ENCODE data around the gene CAMK2G.

GRCh38 chr10:73801253-73801590, 73.1 kb downstream of the CAMK2G start:
- TF ChIP-seq, protein P1, sequence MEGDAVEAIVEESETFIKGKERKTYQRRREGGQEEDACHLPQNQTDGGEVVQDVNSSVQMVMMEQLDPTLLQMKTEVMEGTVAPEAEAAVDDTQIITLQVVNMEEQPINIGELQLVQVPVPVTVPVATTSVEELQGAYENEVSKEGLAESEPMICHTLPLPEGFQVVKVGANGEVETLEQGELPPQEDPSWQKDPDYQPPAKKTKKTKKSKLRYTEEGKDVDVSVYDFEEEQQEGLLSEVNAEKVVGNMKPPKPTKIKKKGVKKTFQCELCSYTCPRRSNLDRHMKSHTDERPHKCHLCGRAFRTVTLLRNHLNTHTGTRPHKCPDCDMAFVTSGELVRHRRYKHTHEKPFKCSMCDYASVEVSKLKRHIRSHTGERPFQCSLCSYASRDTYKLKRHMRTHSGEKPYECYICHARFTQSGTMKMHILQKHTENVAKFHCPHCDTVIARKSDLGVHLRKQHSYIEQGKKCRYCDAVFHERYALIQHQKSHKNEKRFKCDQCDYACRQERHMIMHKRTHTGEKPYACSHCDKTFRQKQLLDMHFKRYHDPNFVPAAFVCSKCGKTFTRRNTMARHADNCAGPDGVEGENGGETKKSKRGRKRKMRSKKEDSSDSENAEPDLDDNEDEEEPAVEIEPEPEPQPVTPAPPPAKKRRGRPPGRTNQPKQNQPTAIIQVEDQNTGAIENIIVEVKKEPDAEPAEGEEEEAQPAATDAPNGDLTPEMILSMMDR (IDR thresholded peaks at IDR 0.05) = no peak
- no peak for TF ChIP-seq POLR2A (IDR thresholded peaks at IDR 0.05)
- no peak for TF ChIP-seq POLR2AphosphoS5 (IDR thresholded peaks at IDR 0.05; ENCODE audit: insufficient read depth in 1 of 2, low read depth in 1 of 2)

All from vagina (tissue), 2 donors.